ENCODE data around the gene ECT2L. TPM values are rescaled to one million over a fixed set of nuclear protein-coding genes. Genes with fewer than 3 reads are reported as not detected.

ECT2L gene
- polyA plus RNA-seq, 3 donors = not detected

DNA sequence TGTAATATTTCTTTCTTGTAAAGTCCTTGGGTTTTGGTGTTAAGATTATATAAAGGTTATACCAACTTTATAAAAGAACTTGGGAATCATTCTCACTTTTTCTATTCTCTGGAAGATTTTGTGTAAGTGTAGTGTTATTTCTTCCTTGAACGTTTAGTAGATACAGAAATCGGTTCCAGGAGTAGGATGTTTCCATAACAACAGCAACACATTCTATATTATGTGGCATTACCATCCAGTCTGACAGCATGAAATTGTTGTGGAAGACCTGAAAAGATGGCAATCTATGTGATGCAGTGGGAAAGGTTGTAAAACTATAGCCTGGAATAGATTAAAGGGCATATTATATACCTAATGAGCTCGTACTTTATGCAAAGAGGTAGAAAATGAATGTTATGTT, 13.8 kb downstream of the ECT2L start:
- H3K4me1 ChIP-seq (ENCODE audit: control insufficient read depth in 1 of 2, insufficient read depth in 2 of 2, low read length in 2 of 2) = peaks cover 14% of the 10 kb centered on the region in 2 donors
- no peak overlapping the region for H3K4me2 ChIP-seq (replicated peaks; ENCODE audit: extremely low read depth, low read length, poor library complexity, severe bottlenecking)
- no peak overlapping the region for H3K4me3 ChIP-seq (replicated peaks in 1 of 3; ENCODE audit: low read depth in 2 of 3, low read length in 3 of 3)
- TF ChIP-seq, protein P1, sequence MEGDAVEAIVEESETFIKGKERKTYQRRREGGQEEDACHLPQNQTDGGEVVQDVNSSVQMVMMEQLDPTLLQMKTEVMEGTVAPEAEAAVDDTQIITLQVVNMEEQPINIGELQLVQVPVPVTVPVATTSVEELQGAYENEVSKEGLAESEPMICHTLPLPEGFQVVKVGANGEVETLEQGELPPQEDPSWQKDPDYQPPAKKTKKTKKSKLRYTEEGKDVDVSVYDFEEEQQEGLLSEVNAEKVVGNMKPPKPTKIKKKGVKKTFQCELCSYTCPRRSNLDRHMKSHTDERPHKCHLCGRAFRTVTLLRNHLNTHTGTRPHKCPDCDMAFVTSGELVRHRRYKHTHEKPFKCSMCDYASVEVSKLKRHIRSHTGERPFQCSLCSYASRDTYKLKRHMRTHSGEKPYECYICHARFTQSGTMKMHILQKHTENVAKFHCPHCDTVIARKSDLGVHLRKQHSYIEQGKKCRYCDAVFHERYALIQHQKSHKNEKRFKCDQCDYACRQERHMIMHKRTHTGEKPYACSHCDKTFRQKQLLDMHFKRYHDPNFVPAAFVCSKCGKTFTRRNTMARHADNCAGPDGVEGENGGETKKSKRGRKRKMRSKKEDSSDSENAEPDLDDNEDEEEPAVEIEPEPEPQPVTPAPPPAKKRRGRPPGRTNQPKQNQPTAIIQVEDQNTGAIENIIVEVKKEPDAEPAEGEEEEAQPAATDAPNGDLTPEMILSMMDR (IDR thresholded peaks at IDR 0.05) = no peak
- no peak overlapping the region for H2AFZ ChIP-seq (ENCODE audit: insufficient read depth, low read depth, low read length, poor library complexity, severe bottlenecking)
- Mint-ChIP-seq H3K9me3 (no peaks in the 10 kb centered on the region), H3K4me1 (peaks cover 23% of the 10 kb centered on the region), H3K27me3 (ENCODE audit: low read depth in 3 of 3) (peaks cover 0 to 4% (median 4%) of the 10 kb centered on the region in 3 donors), H3K36me3 (no peaks in the 10 kb centered on the region), H3K27ac (no peak overlapping the region), H3K4me3 (no peak overlapping the region)
- no peaks in the 10 kb centered on the region for H4K20me1 ChIP-seq (ENCODE audit: insufficient read depth, low read length)
- no peak overlapping the region for H3K27ac ChIP-seq (ENCODE audit: low read depth in 1 of 2, low read length in 2 of 2)
- H3K9me3 ChIP-seq (replicated peaks in 1 of 2; ENCODE audit: control insufficient read depth in 1 of 2, insufficient read depth in 1 of 2, low read length in 2 of 2) = no peaks in the 10 kb centered on the region
- H3K79me2 ChIP-seq (ENCODE audit: insufficient read depth, low read length) = no peaks in the 10 kb centered on the region
- no CpG with 5 or more reads among the region's 3 CpGs for WGBS (ENCODE audit: insufficient coverage)
- intact Hi-C loops (cut with micrococcal nuclease) = loop anchor here (10.0 kb wide), 2 partner anchors 175 to 555 kb away; partner anchors contain the start of gene REPS1 (in 1 of the 2)
- DNase-seq = no peak
- H3K9ac ChIP-seq (ENCODE audit: insufficient read depth, low read length, poor library complexity, severe bottlenecking) = no peak overlapping the region
- H3K27me3 ChIP-seq (ENCODE audit: control insufficient read depth in 2 of 2, insufficient read depth in 2 of 2, low read length in 2 of 2) = no peaks in the 10 kb centered on the region
- no peaks in the 10 kb centered on the region for H3K36me3 ChIP-seq (replicated peaks in 1 of 2; ENCODE audit: control insufficient read depth in 1 of 2, insufficient read depth in 2 of 2, low read length in 2 of 2)

GRCh38 chr6:138811866-138812265, 16.0 kb downstream of the ECT2L start:
- TF ChIP-seq, protein P1 (IDR thresholded peaks at IDR 0.05) = no peak
- WGBS (ENCODE audit: insufficient coverage) = no CpG with 5 or more reads among the region's 3 CpGs
- Histone ChIP-seq H3K4me1 (ENCODE audit: control insufficient read depth in 1 of 2, insufficient read depth in 2 of 2, low read length in 2 of 2) (peaks cover 12 to 13% of the 10 kb centered on the region in 2 donors), H3K9me3 (replicated peaks in 1 of 2; ENCODE audit: control insufficient read depth in 1 of 2, insufficient read depth in 1 of 2, low read length in 2 of 2) (no peaks in the 10 kb centered on the region), H3K9ac (ENCODE audit: insufficient read depth, low read length, poor library complexity, severe bottlenecking) (no peak overlapping the region), H3K4me2 (replicated peaks; ENCODE audit: extremely low read depth, low read length, poor library complexity, severe bottlenecking) (no peak overlapping the region), H3K27ac (ENCODE audit: low read depth in 1 of 2, low read length in 2 of 2) (no peak overlapping the region), H3K36me3 (replicated peaks in 1 of 2; ENCODE audit: control insufficient read depth in 1 of 2, insufficient read depth in 2 of 2, low read length in 2 of 2) (no peaks in the 10 kb centered on the region), H3K4me3 (replicated peaks in 1 of 3; ENCODE audit: low read depth in 2 of 3, low read length in 3 of 3) (no peak overlapping the region), H4K20me1 (ENCODE audit: insufficient read depth, low read length) (no peaks in the 10 kb centered on the region), H2AFZ (ENCODE audit: insufficient read depth, low read depth, low read length, poor library complexity, severe bottlenecking) (no peak overlapping the region), H3K27me3 (ENCODE audit: control insufficient read depth in 2 of 2, insufficient read depth in 2 of 2, low read length in 2 of 2) (no peaks in the 10 kb centered on the region), H3K79me2 (ENCODE audit: insufficient read depth, low read length) (no peaks in the 10 kb centered on the region)
- peaks cover 22% of the 10 kb centered on the region for H3K4me1 Mint-ChIP-seq
- intact Hi-C loops (cut with micrococcal nuclease) = loop anchor here (10.0 kb wide), 2 partner anchors 173 to 553 kb away; partner anchors contain the start of gene REPS1 (in 1 of the 2)
- H3K36me3 Mint-ChIP-seq = no peaks in the 10 kb centered on the region
- peak overlapping the region in 6 of 7 donors; percentile 7 to 83 (median 72) for H3K27ac Mint-ChIP-seq
- H3K27me3 Mint-ChIP-seq (ENCODE audit: low read depth in 3 of 3) = peaks cover 0 to 7% (median 4%) of the 10 kb centered on the region in 3 donors
- peak; percentile 12 to 28 (median 19) for DNase-seq
- H3K4me3 Mint-ChIP-seq = no peak overlapping the region
- H3K9me3 Mint-ChIP-seq = no peaks in the 10 kb centered on the region
